H9 (cell line): ENCODE results near the gene SET. TPM values are rescaled to one million over a fixed set of nuclear protein-coding genes. Genes with fewer than 3 reads are reported as not detected.

Experiments
- DNase-seq: peaks from one replicate; pipeline ENCODE4 v3.0.0-alpha.2; 2017
- H2AFZ ChIP-seq: one replicate; pipeline ENCODE4 v1.6.1; 2013; ENCODE audit warnings: mild to moderate bottlenecking, low read length, control low read depth, moderate library complexity
- H2AK5ac ChIP-seq: 2 replicates; pipeline ENCODE4 v1.6.1; 2013; ENCODE audit warnings: low read length, control low read depth, mixed read lengths; ENCODE audit not compliant: insufficient read length
- H2BK120ac ChIP-seq: one replicate; pipeline ENCODE4 v1.6.1; 2013; ENCODE audit warnings: low read depth, mild to moderate bottlenecking, low read length, control low read depth, inconsistent platforms; ENCODE audit not compliant: poor library complexity, severe bottlenecking
- H2BK12ac ChIP-seq: 2 replicates; pipeline ENCODE4 v1.6.1; 2013; ENCODE audit warnings: low read length, control low read depth, mixed read lengths, low read depth; ENCODE audit not compliant: insufficient read length
- H2BK15ac ChIP-seq: 2 replicates; pipeline ENCODE4 v1.6.1; 2013; ENCODE audit warnings: low read depth, low read length, control low read depth
- H2BK20ac ChIP-seq: one replicate; pipeline ENCODE4 v1.6.1; 2013; ENCODE audit warnings: low read depth, mild to moderate bottlenecking, low read length, control low read depth, inconsistent platforms; ENCODE audit not compliant: poor library complexity, severe bottlenecking
- H2BK5ac ChIP-seq: 2 replicates; pipeline ENCODE4 v1.6.1; 2013; ENCODE audit warnings: low read length, control low read depth, mixed read lengths; ENCODE audit not compliant: insufficient read length
- H3K14ac ChIP-seq: 2 replicates; pipeline ENCODE4 v1.6.1; 2013; ENCODE audit warnings: low read length, control low read depth; ENCODE audit not compliant: insufficient read depth
- H3K18ac ChIP-seq: 2 replicates; pipeline ENCODE4 v1.6.1; 2013; ENCODE audit warnings: low read depth, mild to moderate bottlenecking, mixed read lengths, low read length, control low read depth; ENCODE audit not compliant: insufficient read length
- H3K23ac ChIP-seq: 2 replicates; pipeline ENCODE4 v1.6.1; 2013; ENCODE audit warnings: low read length, control low read depth, mixed read lengths, low read depth; ENCODE audit not compliant: insufficient read length
- H3K23me2 ChIP-seq: 2 replicates; pipeline ENCODE4 v1.6.1; 2013; ENCODE audit warnings: low read depth, mild to moderate bottlenecking, mixed read lengths, low read length, control low read depth; ENCODE audit not compliant: insufficient read length, poor library complexity, severe bottlenecking
- H3K27ac ChIP-seq: 2 replicates; pipeline ENCODE4 v1.5.1; 2013; ENCODE audit warnings: low read length, control low read depth, mixed read lengths, low read depth; ENCODE audit not compliant: insufficient read length
- H3K27me3 ChIP-seq: 2 replicates; pipeline ENCODE4 v1.6.1; 2013; ENCODE audit warnings: low read length, control low read depth, inconsistent platforms; ENCODE audit not compliant: insufficient read depth
- H3K4ac ChIP-seq: 2 replicates; pipeline ENCODE4 v1.6.1; 2013; ENCODE audit warnings: low read depth, mild to moderate bottlenecking, control low read depth, inconsistent platforms, low read length, moderate library complexity
- H3K4me1 ChIP-seq: 2 replicates; pipeline ENCODE4 v1.6.1; 2013; ENCODE audit warnings: low read length, control low read depth, inconsistent platforms; ENCODE audit not compliant: insufficient read depth
- H3K4me2 ChIP-seq: 2 replicates; pipeline ENCODE4 v1.6.1; 2013; ENCODE audit warnings: low read length, control low read depth, mixed read lengths; ENCODE audit not compliant: insufficient read length, insufficient read depth
- H3K56ac ChIP-seq: 2 replicates; pipeline ENCODE4 v1.6.1; 2013; ENCODE audit warnings: low read depth, mild to moderate bottlenecking, mixed read lengths, low read length, control low read depth; ENCODE audit not compliant: insufficient read length
- H3K79me1 ChIP-seq: 2 replicates; pipeline ENCODE4 v1.6.1; 2013; ENCODE audit warnings: low read depth, mild to moderate bottlenecking, moderate library complexity, low read length, control low read depth, inconsistent platforms; ENCODE audit not compliant: insufficient read depth, poor library complexity, severe bottlenecking
- H3K79me2 ChIP-seq: 2 replicates; pipeline ENCODE4 v1.6.1; 2013; ENCODE audit warnings: low read length, control low read depth, inconsistent platforms; ENCODE audit not compliant: insufficient read depth
- H3K9ac ChIP-seq: 2 replicates; pipeline ENCODE4 v1.6.1; 2013; ENCODE audit warnings: low read length, control low read depth, mixed read lengths; ENCODE audit not compliant: insufficient read length; ENCODE audit errors: extremely low read depth
- H3K9me3 ChIP-seq: one replicate; pipeline ENCODE4 v1.6.1; 2013; ENCODE audit warnings: low read depth, low read length, inconsistent platforms; ENCODE audit not compliant: control insufficient read depth
- H3T11ph ChIP-seq: one replicate; pipeline ENCODE4 v1.6.1; 2013; ENCODE audit warnings: mild to moderate bottlenecking, low read length, control low read depth, inconsistent platforms
- H4K20me1 ChIP-seq: one replicate; pipeline ENCODE4 v1.6.1; 2013; ENCODE audit not compliant: control insufficient read depth, insufficient read length, insufficient read depth
- H4K5ac ChIP-seq: 2 replicates; pipeline ENCODE4 v1.6.1; 2013; ENCODE audit warnings: low read depth, mild to moderate bottlenecking, mixed read lengths, low read length, control low read depth; ENCODE audit not compliant: insufficient read length
- H4K8ac ChIP-seq: replicated peaks from 2 replicates; pipeline ENCODE4 v1.6.1; 2013; ENCODE audit warnings: low read length, control low read depth, mixed read lengths, low read depth; ENCODE audit not compliant: insufficient read length
- H4K91ac ChIP-seq: 2 replicates; pipeline ENCODE4 v1.6.1; 2013; ENCODE audit warnings: low read depth, mild to moderate bottlenecking, moderate library complexity, mixed read lengths, low read length, control low read depth; ENCODE audit not compliant: insufficient read length
- H3K27ac Mint-ChIP-seq, 3 experiments: 2 replicates in 2 of 3; 3 replicates in 1 of 3; pipeline ENCODE4 v1.8.0; 2020 to 2021; ENCODE audit warnings: mixed read lengths in 3 of 3, mild to moderate bottlenecking in 1 of 3, moderate library complexity in 1 of 3
- H3K27me3 Mint-ChIP-seq: 2 replicates; pipeline ENCODE4 v1.8.0; 2021; ENCODE audit warnings: low read depth, mild to moderate bottlenecking, moderate library complexity, mixed read lengths
- H3K36me3 Mint-ChIP-seq, 3 experiments: 2 replicates in 2 of 3; 3 replicates in 1 of 3; pipeline ENCODE4 v1.8.0; 2020 to 2021; ENCODE audit warnings: low read depth in 3 of 3, mixed read lengths in 3 of 3; ENCODE audit not compliant: insufficient read depth in 1 of 3
- H3K4me1 Mint-ChIP-seq, 2 experiments: 2 replicates each; pipeline ENCODE4 v1.8.0; 2020; ENCODE audit warnings: mixed read lengths in 2 of 2
- H3K4me3 Mint-ChIP-seq, 2 experiments: 2 replicates in 1 of 2; 3 replicates in 1 of 2; pipeline ENCODE4 v1.8.0; 2020 to 2021; ENCODE audit warnings: mild to moderate bottlenecking in 2 of 2, mixed read lengths in 2 of 2, moderate library complexity in 1 of 2
- H3K9me3 Mint-ChIP-seq, 2 experiments: 2 replicates in 1 of 2; 3 replicates in 1 of 2; pipeline ENCODE4 v1.8.0; 2020; ENCODE audit warnings: mild to moderate bottlenecking in 2 of 2, mixed read lengths in 2 of 2, moderate library complexity in 1 of 2
- WGBS: extraction: QIAGEN DNeasy Blood & Tissue Kit; methylation state at CpG from one replicate; pipeline ENCODE4 v1.1.7; 2013; ENCODE audit warnings: missing lambda C conversion rate, low lambda C conversion rate, mixed read lengths; ENCODE audit not compliant: insufficient read length; ENCODE audit errors: extremely low coverage; 5-methylcytosine and 5-hydroxymethylcytosine counted together
- total RNA-seq: library from RNA; stranded (reverse); gene quantifications from 2 replicates; pipeline ENCODE4 v1.2.1, GENCODE V29; 2021
- TF ChIP-seq, protein P1 (sequence below): fragments of 200-600 bp; sonication (generic); conservative IDR thresholded peaks from 3 replicates; pipeline ENCODE4 v1.8.0; 2021; ENCODE audit warnings: antibody characterized with exemption, mild to moderate bottlenecking

Gene SET
- total RNA-seq, 1 experiment from 2014 or later, result 1,148 TPM

DNA sequence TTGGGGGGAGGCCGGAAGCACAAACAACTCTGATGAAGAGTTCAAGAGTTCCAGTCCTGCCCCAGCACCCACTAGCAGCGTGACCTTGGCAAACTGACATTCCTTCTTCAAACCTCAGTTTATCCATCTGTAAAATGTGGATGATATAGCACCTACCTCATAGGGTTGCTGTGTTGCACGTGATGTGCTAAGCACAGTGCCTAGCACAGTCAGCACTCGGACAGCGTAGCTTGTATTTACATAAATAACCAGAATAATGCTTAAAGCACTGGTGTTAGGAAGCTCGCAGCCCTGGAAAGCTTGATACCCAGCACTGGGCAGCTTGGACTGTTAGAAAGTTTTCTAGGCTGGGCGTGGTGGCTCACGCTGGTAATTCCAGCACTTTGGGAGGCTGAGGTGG, 18.4 kb downstream of the SET start:
- Mint-ChIP-seq H3K36me3 (peaks cover 5 to 12% (median 10%) of the 10 kb centered on the region in 3 experiments; a peak in 4 of 7 replicates), H3K9me3 (no peaks in the 10 kb centered on the region; a peak in 1 of 5 replicates), H3K27me3 (no peaks in the 10 kb centered on the region; the same call in 1 of the 2 replicates), H3K27ac (no peak overlapping the region), H3K4me3 (no peak overlapping the region), H3K4me1 (peaks cover 2 to 5% of the 10 kb centered on the region in 2 experiments; a peak in 3 of 4 replicates)
- H3K23me2 ChIP-seq, result peaks cover 7% of the 10 kb centered on the region
- H2AK5ac ChIP-seq, result no peak overlapping the region
- H4K8ac ChIP-seq, result no peak overlapping the region
- no peaks in the 10 kb centered on the region for H3K9me3 ChIP-seq
- H4K20me1 ChIP-seq, result no peaks in the 10 kb centered on the region
- H3K27me3 ChIP-seq, result no peaks in the 10 kb centered on the region
- no peak overlapping the region for H3K14ac ChIP-seq
- H3K4ac ChIP-seq, result no peak overlapping the region
- H2BK12ac ChIP-seq, result no peak overlapping the region
- H3K9ac ChIP-seq, result no peak overlapping the region
- no peaks in the 10 kb centered on the region for H3K79me2 ChIP-seq
- H2BK120ac ChIP-seq, result no peak overlapping the region
- H3K27ac ChIP-seq, result no peak overlapping the region
- no peak overlapping the region for H4K5ac ChIP-seq
- no peak overlapping the region for H3K18ac ChIP-seq
- H2BK15ac ChIP-seq, result no peak overlapping the region
- H2AFZ ChIP-seq, result no peak overlapping the region
- H3K56ac ChIP-seq, result no peak overlapping the region
- DNase-seq, result no peak
- H3K4me2 ChIP-seq, result no peak overlapping the region
- no peak overlapping the region for H3T11ph ChIP-seq
- no CpG with 5 or more reads among the region's 8 CpGs for WGBS
- TF ChIP-seq, protein P1, sequence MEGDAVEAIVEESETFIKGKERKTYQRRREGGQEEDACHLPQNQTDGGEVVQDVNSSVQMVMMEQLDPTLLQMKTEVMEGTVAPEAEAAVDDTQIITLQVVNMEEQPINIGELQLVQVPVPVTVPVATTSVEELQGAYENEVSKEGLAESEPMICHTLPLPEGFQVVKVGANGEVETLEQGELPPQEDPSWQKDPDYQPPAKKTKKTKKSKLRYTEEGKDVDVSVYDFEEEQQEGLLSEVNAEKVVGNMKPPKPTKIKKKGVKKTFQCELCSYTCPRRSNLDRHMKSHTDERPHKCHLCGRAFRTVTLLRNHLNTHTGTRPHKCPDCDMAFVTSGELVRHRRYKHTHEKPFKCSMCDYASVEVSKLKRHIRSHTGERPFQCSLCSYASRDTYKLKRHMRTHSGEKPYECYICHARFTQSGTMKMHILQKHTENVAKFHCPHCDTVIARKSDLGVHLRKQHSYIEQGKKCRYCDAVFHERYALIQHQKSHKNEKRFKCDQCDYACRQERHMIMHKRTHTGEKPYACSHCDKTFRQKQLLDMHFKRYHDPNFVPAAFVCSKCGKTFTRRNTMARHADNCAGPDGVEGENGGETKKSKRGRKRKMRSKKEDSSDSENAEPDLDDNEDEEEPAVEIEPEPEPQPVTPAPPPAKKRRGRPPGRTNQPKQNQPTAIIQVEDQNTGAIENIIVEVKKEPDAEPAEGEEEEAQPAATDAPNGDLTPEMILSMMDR, result no peak
- H4K91ac ChIP-seq, result no peak overlapping the region
- no peak overlapping the region for H2BK20ac ChIP-seq
- no peaks in the 10 kb centered on the region for H3K79me1 ChIP-seq
- H3K4me1 ChIP-seq, result no peaks in the 10 kb centered on the region
- H3K23ac ChIP-seq, result no peak overlapping the region
- H2BK5ac ChIP-seq, result no peak overlapping the region
